Measurements from ENCODE around the gene ACTRT2.

DNA sequence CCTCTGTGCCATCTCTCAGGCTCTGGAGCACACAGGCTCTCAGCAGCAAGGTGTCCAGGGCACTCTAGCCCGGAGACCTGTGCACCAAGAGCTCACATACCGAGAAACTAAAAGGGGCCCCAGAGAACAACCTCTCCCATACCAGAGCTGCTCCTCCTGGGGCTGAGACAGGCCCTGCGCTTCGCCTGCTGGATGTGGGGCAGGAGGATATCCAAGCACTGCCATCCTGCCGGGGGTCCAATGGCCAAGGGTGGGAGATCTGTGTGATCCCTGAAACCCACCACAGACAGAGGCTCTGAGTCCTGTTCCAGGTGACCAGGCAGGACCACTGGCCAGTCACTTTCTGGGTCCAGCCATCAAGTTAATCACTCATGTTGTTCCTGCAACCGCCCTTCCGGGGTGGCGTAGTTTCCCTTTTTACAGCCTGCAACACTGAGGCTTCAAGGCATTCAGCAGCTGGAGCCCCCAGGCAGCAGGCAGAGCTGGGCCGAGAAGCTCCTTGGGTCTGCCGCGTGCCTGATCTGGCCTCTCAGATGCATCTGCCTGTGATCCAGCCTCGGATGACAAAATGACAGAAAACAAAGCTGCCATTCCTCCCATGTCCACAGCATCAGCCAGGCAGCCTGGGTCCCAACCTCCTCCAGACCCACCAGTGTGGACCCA is 36.7 kb upstream of the ACTRT2 start:
- TF ChIP-seq POLR2A (IDR thresholded peaks at IDR 0.05) (no peak), EP300 (IDR thresholded peaks at IDR 0.05) (no peak)
- TF ChIP-seq, protein P1, sequence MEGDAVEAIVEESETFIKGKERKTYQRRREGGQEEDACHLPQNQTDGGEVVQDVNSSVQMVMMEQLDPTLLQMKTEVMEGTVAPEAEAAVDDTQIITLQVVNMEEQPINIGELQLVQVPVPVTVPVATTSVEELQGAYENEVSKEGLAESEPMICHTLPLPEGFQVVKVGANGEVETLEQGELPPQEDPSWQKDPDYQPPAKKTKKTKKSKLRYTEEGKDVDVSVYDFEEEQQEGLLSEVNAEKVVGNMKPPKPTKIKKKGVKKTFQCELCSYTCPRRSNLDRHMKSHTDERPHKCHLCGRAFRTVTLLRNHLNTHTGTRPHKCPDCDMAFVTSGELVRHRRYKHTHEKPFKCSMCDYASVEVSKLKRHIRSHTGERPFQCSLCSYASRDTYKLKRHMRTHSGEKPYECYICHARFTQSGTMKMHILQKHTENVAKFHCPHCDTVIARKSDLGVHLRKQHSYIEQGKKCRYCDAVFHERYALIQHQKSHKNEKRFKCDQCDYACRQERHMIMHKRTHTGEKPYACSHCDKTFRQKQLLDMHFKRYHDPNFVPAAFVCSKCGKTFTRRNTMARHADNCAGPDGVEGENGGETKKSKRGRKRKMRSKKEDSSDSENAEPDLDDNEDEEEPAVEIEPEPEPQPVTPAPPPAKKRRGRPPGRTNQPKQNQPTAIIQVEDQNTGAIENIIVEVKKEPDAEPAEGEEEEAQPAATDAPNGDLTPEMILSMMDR (IDR thresholded peaks at IDR 0.05) = no peak
